MV-4-11 (cell line): ENCODE measurements around the gene TMEM9.

ENCODE experiments used
- DNase-seq: peaks from one replicate; lab custom pipeline; 2025; lab: John Stamatoyannopoulos, UW

The TMEM9 gene

DNA sequence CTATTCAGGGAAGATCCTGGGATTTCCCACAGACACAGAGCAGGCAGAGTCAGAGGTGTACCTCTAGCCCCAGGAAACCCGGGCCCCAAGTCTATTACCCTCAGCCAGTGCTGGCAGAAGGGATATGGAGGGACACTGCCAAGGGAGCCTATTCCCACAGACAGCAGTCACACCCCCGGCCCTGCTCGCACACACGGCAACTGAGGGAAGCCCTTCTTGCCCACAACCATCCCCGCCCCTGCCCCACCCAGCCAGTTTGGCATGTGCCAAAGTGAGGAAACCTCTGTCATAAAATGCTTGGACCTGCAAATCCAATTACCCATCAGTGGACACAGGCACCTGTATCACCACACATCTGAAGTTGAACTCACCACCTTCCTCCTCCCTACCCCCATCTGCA, 48.6 kb downstream of the TMEM9 start:
- DNase-seq = no peak

DNA sequence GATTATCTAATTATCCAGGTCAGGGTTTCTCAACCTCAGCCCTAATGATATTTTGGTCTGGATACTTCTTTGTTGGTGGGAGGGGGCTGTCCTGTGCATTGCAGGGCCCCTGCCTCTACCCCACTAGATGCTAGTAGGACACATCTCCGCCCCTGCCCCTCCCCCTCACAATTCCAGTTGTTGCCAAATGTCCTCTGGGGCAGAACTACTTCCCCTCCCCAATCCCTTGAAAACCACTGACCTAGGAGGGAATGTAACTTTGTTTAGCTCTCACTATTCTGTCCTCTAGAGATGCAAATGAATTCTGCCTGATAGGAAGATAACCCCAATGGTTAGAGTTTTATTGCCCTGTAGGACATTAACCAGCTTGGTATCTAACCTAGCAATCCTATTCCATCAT, 50.1 kb downstream of the TMEM9 start:
- DNase-seq = no peak

- DNase-seq = no peak
Measured at GRCh38 chr1:201103666-201104065, 50.6 kb downstream of the TMEM9 start.

DNA sequence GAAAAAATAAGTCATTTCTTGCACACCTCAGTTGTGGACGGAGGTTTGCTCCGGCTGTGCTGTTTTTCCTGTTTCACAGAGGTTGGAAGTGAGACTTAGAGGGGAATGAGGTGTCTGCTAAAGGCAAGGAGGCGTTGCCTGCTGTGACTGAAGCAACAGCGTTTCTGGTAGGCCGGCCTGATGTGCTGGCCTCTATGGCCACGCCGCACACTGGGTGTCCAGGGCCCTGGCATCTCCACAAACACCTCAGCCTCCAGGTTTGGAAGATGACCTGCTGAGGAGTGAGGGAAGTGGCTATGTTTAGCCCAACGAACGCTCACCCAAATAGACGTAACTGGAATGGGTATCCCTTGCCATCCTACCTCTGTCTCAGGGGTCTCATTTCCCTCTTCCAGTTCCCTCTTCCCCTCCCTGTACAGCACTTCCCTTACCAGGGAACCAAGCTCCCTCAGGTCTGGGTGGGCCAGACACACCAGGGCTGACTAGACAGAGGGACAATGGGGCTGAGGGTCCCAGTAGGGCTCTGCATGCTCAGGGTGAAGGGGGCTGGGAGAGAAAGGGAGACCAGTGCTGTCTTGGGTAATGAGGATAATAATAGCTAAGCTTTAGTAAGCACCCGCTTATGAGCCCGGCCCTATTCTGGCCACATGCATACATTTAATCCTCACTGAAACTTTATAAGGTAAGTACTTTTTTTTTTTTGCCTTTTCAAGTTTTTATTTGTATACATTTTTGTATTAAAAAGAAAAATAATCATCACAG, 53.9 kb downstream of the TMEM9 start:
- no peak for DNase-seq

DNA sequence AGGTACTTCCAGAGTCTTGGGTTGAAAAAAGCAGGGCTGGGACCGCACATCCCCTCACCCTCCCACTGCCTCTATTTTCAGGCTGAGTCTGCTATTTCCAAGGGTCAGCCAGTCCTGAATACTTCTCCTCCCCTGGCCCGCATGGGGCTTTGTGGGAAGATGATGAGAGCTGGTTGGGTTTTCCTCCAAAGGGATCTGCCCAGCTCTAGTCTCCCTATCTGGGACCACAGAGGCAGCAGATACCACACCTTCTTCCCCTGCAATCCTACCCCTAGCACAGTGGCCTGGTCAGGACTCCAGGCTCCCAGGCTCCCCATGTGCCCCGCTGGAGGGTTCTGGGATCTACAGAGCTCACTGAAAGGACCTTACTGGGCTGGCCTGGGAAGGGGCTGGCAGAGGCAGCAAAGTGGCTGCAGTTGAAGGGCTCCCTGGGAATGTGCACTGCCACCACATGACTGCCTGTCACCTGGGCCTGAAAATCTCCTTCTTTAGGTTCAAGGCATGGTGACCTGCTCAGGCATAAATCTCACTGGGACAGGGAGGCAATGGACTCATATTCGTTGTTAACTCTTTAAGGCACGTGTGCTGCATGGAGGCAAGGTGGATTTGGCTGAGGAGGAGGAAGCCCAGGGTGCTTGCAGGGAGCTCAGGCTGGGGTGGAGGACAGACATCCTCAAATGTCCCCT, 55.1 kb downstream of the TMEM9 start:
- no peak for DNase-seq

GRCh38 chr1:201096977-201097856, 57.1 kb downstream of the TMEM9 start:
- no peak for DNase-seq

DNA sequence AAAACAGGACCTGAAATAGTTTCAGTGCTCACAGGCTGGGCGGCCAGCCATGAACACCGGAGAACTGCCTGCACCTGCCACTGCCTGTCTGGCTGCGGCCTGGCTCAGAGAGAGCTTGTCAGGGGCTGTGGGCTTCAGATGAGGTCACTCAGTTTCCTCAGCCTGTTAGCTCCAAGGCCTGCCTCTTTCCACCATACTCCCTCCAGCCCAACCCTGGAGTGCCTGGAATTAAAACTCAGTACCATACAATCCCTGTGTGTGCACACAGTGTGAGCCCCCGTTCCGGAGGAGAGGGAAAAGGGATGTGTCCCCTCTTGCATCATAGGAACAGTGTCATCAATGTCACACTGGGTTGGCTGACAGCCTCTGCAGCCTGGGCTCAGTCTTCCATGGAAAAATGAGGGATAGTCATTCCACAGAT, 58.2 kb downstream of the TMEM9 start:
- DNase-seq = no peak

GRCh38 chr1:201095581-201095980, 58.7 kb downstream of the TMEM9 start:
- DNase-seq = no peak

- DNase-seq = no peak
Measured at GRCh38 chr1:201094832-201095231, 59.4 kb downstream of the TMEM9 start.

- DNase-seq = no peak
Measured at GRCh38 chr1:201093962-201094361, 60.3 kb downstream of the TMEM9 start.

DNA sequence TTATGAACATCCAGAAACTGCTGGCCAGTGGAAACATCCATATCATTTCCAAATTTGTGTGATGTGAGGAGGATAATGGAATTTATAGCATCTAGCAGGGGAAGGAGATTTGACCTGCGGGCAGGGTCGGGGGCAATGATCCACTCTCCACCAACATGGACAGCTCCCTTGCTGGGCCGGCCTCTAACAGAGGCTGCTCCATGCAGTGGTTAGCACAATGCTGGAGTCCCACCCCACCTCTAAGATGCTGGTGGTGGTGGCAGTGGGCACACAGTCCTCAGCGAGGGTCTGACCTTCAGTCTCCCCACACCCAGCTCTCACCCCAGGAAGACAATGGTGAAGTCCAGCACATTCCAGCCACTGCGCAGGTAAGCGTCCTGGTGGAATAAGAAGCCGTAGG, 60.7 kb downstream of the TMEM9 start:
- DNase-seq = no peak

- no peak for DNase-seq
Measured at GRCh38 chr1:201092738-201093137, 61.5 kb downstream of the TMEM9 start.

- no peak for DNase-seq
Measured at GRCh38 chr1:201091256-201091655, 63.0 kb downstream of the TMEM9 start.

DNA sequence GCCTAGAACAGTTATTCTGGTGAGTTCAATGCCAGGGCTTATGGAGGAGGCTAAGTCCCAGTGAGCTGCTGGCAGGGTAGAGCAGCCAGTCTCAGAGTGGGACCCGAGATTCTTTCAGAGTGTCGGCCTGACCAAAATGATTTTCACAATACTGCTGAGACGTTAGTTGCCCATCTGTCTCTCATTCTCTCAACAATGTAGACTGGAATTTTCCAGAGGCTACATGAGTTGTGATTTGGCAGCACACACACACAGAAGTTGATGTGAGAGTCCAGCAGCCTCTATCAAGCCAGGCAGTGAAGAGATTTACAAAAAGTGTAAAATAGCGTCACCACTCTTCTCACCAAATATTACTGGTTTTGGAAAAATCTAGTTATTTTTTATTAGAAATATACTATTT, 63.7 kb downstream of the TMEM9 start:
- DNase-seq = no peak

DNA sequence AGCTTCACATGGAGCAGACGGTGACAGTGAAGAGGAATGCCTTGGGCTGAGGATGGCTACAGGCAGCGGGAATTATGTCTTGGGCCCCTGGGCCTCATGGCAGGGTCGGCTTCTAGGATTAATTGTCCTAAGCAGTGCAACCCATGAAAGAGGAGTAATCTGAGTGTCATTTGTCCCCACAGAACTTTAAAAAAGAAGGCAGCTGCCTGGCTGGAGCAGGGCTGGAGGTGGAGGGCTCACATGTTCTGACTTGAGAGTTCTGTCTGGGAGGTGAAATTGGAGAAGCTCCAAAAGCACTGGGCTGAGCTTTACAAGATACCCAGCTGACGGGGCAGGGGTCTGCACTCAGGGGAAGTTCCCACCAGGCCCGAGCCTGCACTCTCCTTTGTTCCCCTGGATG, 64.7 kb downstream of the TMEM9 start:
- no peak for DNase-seq

DNA sequence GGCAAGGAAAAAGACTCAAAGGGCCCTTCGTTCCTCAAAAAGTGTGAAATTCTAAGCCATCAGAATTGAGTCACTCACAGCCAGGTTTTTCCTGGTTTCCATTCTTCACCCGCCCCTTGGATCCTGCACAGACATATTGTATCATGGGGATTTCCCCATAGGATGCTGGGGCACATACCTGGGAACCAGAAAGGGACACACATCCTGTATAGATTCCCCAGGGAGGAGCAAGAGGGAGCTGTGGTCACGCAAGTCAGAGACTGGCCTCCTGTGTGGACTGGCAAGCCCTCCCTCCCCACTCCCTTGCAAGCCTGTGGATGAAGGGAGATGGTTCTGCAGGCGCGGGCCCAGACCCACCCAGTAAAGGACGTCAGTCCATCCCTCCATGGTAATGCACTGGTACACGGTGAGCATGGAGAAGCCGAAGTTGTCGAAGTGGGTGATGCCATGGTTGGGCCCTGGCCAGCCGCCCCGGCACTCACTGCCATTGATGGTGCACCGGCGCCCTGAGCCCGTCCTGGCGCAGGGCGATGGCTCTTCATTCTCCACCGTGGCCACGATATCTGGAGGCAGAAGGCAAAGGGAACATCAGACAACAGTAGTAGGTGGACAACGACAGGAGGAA, 65.3 kb downstream of the TMEM9 start:
- DNase-seq = no peak

GRCh38 chr1:201088395-201088794, 65.9 kb downstream of the TMEM9 start:
- DNase-seq = no peak

DNA sequence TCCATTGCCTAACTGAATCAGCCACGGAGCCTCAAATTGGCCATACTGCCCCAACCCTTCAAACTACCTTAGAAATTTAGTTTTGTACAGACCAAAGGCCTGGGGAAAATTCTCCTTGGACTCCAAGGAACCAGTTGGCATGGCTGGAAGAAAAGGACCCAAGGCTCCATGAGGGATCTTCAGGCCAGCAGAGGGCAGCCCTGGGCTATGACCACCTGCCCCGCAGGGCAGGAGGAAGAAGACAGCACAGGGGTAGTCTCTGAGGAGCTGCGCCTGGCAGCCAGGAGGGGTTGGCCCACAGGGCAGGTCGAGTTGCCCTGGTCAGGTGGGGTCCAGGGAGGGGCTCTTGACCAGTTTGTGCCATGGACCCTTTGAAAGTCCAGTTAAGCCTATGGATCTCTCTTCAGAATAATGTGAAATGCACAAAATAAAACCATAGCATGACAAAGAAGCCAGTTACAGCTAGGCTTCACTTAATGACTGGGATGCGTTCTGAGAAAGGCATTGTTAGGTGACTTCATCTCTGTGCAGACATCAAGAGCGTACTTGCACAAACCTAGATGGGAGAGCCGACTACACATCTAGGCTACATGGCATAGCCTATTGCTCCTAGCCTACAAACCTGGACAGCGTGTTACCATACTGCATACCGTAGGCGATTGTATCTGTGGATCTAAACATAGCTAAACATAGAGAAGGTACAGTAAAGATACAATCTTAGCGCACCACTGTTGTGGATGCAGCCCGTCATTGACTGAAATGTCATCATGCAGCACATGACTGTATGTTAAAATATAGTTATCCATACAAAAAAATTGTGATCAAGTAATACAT, 68.2 kb downstream of the TMEM9 start:
- DNase-seq = peak; percentile 16
